Peyer's patch (tissue), 4 donors: ENCODE results near the gene KCNAB1. TPM values are rescaled to one million over a fixed set of nuclear protein-coding genes. Genes with fewer than 3 reads are reported as not detected.
"Not testable (repeated sequence)": the region's sequence is repeated elsewhere in the genome, so short reads cannot be mapped to it uniquely, and the experiment has no call there.

Experiments
- DNase-seq, 3 donors: peaks; one replicate each; pipeline ENCODE4 v3.0.0-alpha.2; 2017 to 2019
- H3K27ac ChIP-seq, 4 donors: fragments of 200-600 bp; sonication (generic); one replicate each; pipeline ENCODE4 v1.5.1; 2016 to 2019
- H3K27me3 ChIP-seq, 2 donors: fragments of 200-600 bp; sonication (generic); one replicate each; pipeline ENCODE4 v1.5.1; 2019
- H3K36me3 ChIP-seq, 3 donors: fragments of 200-600 bp; sonication (generic); one replicate each; pipeline ENCODE4 v1.5.1; 2016 to 2019
- H3K4me1 ChIP-seq, 4 donors: fragments of 200-600 bp; sonication (generic); one replicate each; pipeline ENCODE4 v1.5.1; 2016 to 2019
- H3K4me3 ChIP-seq, 4 donors: fragments of 200-600 bp; sonication (generic); 1 replicate in 3 of 4; 2 replicates in 1 of 4; pipeline ENCODE4 v1.5.1; 2016 to 2019; ENCODE audit warnings: mild to moderate bottlenecking in 1 of 4
- H3K9me3 ChIP-seq, 4 donors: fragments of 200-600 bp; sonication (generic); one replicate each; pipeline ENCODE4 v1.5.1; 2016 to 2019; ENCODE audit warnings: mild to moderate bottlenecking in 1 of 4
- CTCF ChIP-seq, 6 experiments: fragments of 450-650 bp in 4 of 6; fragments of 200-600 bp in 2 of 6; sonication (generic) in 1 of 6; IDR thresholded peaks; one replicate each; pipeline ENCODE4 v1.5.1; 2017 to 2019; ENCODE audit warnings: antibody characterized with exemption in 6 of 6, mild to moderate bottlenecking in 3 of 6, moderate library complexity in 1 of 6
- POLR2A ChIP-seq, 2 donors: fragments of 450-650 bp; IDR thresholded peaks; one replicate each; pipeline ENCODE4 v1.5.1; 2017; ENCODE audit warnings: antibody characterized with exemption in 2 of 2, mild to moderate bottlenecking in 2 of 2, moderate library complexity in 2 of 2
- total RNA-seq, 4 donors: library from RNA; depleted of rRNA; stranded (reverse); fragments of >200 nt; gene quantifications; one replicate each; pipeline ENCODE4 v1.1.0, GENCODE V29; 2016

The KCNAB1 gene
- total RNA-seq, 4 donors from 2014 or later = 1.1 to 1.7 (median 1.6) TPM; not detected in 1

GRCh38 chr3:156184156-156184555 is 63.8 kb downstream of the KCNAB1 start:
- H3K4me1 ChIP-seq = no peaks in the 10 kb centered on the region
- no peak overlapping the region for H3K4me3 ChIP-seq
- no peak overlapping the region for H3K27ac ChIP-seq
- no peaks in the 10 kb centered on the region for H3K9me3 ChIP-seq
- TF ChIP-seq POLR2A (IDR thresholded peaks at IDR 0.05) (no peak), CTCF (IDR thresholded peaks at IDR 0.05) (no peak)
- no peaks in the 10 kb centered on the region for H3K36me3 ChIP-seq
- no peak for DNase-seq
- no peaks in the 10 kb centered on the region for H3K27me3 ChIP-seq

DNA sequence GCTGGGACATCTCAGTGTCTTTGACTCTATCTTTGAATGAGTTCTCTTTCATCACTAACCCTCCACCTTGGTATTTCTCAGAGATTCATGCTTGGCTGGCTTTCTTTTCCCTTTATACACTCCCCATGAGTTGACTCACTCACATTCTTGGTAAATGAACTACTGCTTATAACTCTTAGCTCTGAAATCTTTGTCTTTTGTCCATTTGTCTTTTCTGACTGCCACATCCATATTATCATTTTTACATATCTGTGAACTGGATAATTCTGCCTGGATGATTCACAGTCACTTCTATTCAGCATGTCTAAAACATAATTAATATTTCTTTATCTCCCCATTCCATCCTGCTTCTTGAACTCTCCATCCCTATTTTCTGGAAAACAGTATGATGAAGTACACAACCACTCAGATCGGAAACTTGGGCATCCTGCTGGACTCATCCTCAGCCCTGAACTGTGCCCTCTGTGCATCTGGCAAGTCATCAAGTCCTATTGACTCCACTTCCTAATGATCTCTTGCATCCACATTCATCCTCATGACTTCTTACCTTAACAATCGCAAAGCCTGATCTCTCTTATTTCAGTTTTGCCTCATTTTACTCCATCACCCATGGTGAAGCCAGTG is 66.9 kb downstream of the KCNAB1 start:
- TF ChIP-seq CTCF (IDR thresholded peaks at IDR 0.05) (no peak), POLR2A (IDR thresholded peaks at IDR 0.05) (no peak)
- H3K4me3 ChIP-seq = no peak overlapping the region
- no peaks in the 10 kb centered on the region for H3K4me1 ChIP-seq
- no peaks in the 10 kb centered on the region for H3K9me3 ChIP-seq
- no peaks in the 10 kb centered on the region for H3K27me3 ChIP-seq
- no peak overlapping the region for H3K27ac ChIP-seq
- H3K36me3 ChIP-seq = no peaks in the 10 kb centered on the region
- DNase-seq = no peak

DNA sequence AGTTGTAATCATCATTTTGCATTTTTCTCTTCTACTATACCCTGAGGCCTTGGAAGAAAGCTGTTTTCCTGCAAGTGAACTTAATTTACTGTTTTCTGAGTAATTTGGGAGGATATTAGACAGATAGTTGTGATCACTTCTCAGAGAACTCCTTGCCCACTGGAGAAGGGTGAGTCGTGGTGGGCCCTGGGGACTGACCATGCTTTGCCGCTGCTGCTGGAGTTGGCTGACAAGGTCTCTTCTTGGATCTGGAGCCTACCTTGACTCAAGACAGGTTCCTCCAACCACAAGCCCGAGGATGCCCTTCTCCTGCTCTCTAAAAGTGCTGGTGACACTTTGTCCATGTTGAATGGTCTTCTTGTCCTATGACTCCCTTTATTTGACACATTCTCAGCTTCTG is 68.4 kb downstream of the KCNAB1 start:
- no peaks in the 10 kb centered on the region for H3K4me1 ChIP-seq
- no peak overlapping the region for H3K4me3 ChIP-seq
- H3K27ac ChIP-seq = no peak overlapping the region
- no peaks in the 10 kb centered on the region for H3K36me3 ChIP-seq
- DNase-seq = no peak
- TF ChIP-seq POLR2A (IDR thresholded peaks at IDR 0.05) = no peak
- TF ChIP-seq CTCF (IDR thresholded peaks at IDR 0.05) = no peak
- no peaks in the 10 kb centered on the region for H3K27me3 ChIP-seq
- H3K9me3 ChIP-seq = no peaks in the 10 kb centered on the region

- no peak for DNase-seq
- no peak overlapping the region for H3K4me3 ChIP-seq
- no peaks in the 10 kb centered on the region for H3K36me3 ChIP-seq
- TF ChIP-seq POLR2A (IDR thresholded peaks at IDR 0.05) (no peak), CTCF (IDR thresholded peaks at IDR 0.05) (no peak)
- no peaks in the 10 kb centered on the region for H3K9me3 ChIP-seq
- H3K4me1 ChIP-seq = no peaks in the 10 kb centered on the region
- no peak overlapping the region for H3K27ac ChIP-seq
- no peaks in the 10 kb centered on the region for H3K27me3 ChIP-seq
These were observed 69.5 kb downstream of the KCNAB1 start for GRCh38 chr3:156189927-156190326.

GRCh38 chr3:156194945-156195344 is 74.6 kb downstream of the KCNAB1 start:
- not testable (repeated sequence) for DNase-seq

DNA sequence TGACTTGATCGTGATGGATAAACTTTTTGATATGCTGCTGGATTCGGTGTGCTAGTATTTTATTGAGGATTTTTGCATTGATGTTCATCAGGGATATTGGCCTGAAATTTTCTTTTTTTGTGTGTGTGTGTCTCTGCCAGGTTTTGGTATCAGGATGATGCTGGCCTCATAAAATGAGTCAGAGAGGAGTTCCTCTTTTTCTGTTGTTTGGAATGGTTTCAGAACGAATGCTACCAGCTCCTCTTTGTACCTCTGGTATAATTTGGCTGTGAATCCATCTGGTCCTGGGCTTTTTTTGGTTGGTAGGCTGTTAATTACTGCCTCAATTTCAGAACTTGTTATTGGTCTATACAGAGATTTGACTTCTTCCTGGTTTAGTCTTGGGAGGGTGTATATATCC is 76.8 kb downstream of the KCNAB1 start:
- H3K4me3 ChIP-seq, H3K27me3 ChIP-seq, H3K4me1 ChIP-seq, H3K9me3 ChIP-seq, H3K36me3 ChIP-seq, H3K27ac ChIP-seq, DNase-seq: not testable (repeated sequence)

More at GRCh38 chr3:156194945-156195344, 74.6 kb downstream of the KCNAB1 start:
- not testable (repeated sequence) for H3K27me3 ChIP-seq, H3K4me1 ChIP-seq, H3K27ac ChIP-seq, H3K9me3 ChIP-seq, H3K4me3 ChIP-seq, H3K36me3 ChIP-seq
